Daoy (cell line): ENCODE data around the gene KCNG2. TPM values are rescaled to one million over a fixed set of nuclear protein-coding genes. Genes with fewer than 3 reads are reported as not detected.
"Not testable (repeated sequence)": the region's sequence is repeated elsewhere in the genome, so short reads cannot be mapped to it uniquely, and the experiment has no call there.

Source experiments
- DNase-seq: peaks from one replicate; pipeline ENCODE4 v3.0.0-alpha.2; 2015; ENCODE audit warnings: low read depth
- total RNA-seq: library from RNA; depleted of rRNA; stranded (reverse); fragments of >200 nt; shearing (Covaris generic); gene quantifications from 2 replicates; pipeline ENCODE4 v1.2.3, GENCODE V29; 2014; rRNA removed

The KCNG2 gene, protein sequence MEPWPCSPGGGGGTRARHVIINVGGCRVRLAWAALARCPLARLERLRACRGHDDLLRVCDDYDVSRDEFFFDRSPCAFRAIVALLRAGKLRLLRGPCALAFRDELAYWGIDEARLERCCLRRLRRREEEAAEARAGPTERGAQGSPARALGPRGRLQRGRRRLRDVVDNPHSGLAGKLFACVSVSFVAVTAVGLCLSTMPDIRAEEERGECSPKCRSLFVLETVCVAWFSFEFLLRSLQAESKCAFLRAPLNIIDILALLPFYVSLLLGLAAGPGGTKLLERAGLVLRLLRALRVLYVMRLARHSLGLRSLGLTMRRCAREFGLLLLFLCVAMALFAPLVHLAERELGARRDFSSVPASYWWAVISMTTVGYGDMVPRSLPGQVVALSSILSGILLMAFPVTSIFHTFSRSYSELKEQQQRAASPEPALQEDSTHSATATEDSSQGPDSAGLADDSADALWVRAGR
- not detected in 2 replicates for total RNA-seq

GRCh38 chr18:79797518-79798345 lies at the start of gene KCNG2:
Gene KCNG2 (plus strand): TSS chr18:79797938. CDS start chr18:79863668, 65,730 bp downstream.
- DNase-seq, result no peak

- no peak for DNase-seq
These were observed 49.2 kb upstream of the KCNG2 start for GRCh38 chr18:79748321-79749180.

DNA sequence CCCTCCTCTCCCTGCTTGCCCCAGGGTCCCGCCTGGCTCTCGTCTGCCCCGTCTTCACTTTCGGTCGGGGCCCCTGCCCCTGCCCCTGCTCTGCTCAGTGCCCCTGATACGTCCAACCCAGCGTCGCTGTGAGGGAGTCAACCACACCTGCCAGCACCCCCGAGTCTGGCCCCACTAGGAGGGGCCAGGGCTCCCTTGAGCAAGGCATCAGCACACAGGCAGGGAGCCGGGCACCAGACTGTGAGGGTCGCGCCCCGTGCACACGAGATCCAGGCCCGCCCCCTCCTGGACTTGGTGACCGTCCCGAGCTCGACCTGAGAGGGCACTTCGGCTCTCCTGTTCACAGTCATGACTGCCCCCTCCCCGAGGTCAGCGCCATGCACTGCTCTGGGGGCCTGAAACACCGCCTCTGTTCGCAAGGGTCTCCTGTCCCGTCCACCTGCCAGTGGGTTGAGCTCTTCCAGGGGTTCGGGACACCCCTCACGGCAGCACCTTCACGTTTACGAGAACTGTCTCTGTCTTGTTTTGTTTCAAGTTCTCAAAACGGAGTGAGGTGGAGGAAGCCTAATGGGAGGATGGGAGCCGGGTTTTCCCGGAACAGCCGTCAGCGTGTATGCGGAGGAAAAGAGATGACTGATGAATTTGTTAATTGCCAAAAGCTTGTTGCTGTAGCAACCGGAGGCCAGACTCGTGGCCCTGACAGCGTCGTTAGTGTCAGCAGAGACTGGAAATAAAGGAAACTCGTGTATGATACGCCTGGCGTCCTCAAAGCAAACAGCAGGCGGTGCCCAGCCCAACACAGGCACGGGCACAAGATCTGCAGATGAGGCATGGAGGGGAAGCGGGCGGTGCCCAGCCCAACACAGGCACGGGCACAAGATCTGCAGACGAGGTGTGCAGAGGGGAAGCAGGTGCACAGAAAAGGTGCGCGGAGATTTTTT lies 48.2 kb upstream of the KCNG2 start:
- no peak for DNase-seq

DNA sequence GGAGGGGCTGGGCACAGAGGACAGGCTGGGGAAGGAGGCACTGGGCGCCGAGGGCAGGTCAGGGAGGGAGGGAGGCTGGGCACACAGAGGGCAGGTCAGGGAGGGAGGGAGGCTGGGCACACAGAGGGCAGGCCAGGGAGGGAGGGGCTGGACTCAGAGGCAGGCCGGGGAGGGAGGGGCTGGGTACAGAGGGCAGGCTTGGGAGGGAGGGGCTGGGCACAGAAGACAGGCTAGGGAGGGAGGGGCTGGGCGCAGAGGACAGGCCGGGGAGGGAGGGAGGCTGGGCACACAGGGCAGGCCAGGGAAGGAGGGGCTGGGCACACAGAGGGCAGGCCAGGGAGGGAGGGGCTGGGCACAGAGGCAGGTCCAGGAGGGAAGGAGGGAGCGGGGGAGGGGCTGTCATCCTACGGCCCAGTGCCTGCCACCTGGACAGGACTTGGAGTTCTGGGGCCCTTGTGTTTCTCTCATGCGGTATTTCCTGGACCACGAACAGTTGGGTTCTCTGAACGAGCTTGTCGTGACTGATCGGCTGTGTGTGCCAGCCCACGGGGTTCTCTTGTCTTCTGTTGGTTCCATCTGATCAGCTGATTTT lies 46.7 kb upstream of the KCNG2 start:
- DNase-seq, result no peak

- DNase-seq, result not testable (repeated sequence)
These were observed 45.7 kb upstream of the KCNG2 start for GRCh38 chr18:79751918-79752578.

- not testable (repeated sequence) for DNase-seq
These were observed 44.8 kb upstream of the KCNG2 start for GRCh38 chr18:79752946-79753345.

- DNase-seq, result no peak
These were observed 44.3 kb upstream of the KCNG2 start for GRCh38 chr18:79753391-79753851.

- DNase-seq, result no peak
These were observed 43.5 kb upstream of the KCNG2 start for GRCh38 chr18:79754022-79754761.

DNA sequence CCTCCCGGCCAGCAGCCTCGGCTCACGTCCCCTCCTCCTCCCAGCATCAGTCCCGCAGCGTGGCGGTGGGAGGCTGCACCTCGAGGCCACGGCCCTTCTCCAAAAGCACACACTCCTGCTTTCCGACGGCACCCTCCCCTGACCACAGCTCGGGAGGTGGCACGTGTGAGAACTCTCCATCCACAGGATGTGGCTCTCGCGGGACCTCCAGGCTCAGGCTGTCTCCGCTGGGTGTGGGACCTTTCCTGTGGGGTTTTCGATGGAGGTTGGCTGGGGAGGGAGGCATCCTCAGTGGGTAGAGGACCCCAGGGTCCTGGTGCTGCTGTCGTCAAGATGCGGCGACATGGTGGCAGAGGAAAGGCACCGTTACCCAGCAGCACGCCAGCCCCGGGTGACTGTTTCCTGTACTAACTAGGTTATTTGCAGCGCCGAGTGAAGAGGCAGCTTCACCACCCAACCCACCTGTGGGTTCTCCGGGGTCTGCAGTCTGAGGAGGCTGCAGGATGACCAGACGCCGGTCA lies 42.8 kb upstream of the KCNG2 start:
- DNase-seq, result no peak

GRCh38 chr18:79755496-79756142 lies 42.1 kb upstream of the KCNG2 start:
- DNase-seq, result no peak

GRCh38 chr18:79756143-79756500 lies 41.6 kb upstream of the KCNG2 start:
- DNase-seq, result no peak

- no peak for DNase-seq
These were observed 40.9 kb upstream of the KCNG2 start for GRCh38 chr18:79756826-79757225.

GRCh38 chr18:79760348-79760747 lies 37.4 kb upstream of the KCNG2 start:
- DNase-seq, result no peak

GRCh38 chr18:79760881-79761280 lies 36.9 kb upstream of the KCNG2 start:
- DNase-seq, result no peak

GRCh38 chr18:79763407-79763806 lies 34.3 kb upstream of the KCNG2 start:
- DNase-seq, result no peak

GRCh38 chr18:79764131-79764530 lies 33.6 kb upstream of the KCNG2 start:
- DNase-seq, result no peak

DNA sequence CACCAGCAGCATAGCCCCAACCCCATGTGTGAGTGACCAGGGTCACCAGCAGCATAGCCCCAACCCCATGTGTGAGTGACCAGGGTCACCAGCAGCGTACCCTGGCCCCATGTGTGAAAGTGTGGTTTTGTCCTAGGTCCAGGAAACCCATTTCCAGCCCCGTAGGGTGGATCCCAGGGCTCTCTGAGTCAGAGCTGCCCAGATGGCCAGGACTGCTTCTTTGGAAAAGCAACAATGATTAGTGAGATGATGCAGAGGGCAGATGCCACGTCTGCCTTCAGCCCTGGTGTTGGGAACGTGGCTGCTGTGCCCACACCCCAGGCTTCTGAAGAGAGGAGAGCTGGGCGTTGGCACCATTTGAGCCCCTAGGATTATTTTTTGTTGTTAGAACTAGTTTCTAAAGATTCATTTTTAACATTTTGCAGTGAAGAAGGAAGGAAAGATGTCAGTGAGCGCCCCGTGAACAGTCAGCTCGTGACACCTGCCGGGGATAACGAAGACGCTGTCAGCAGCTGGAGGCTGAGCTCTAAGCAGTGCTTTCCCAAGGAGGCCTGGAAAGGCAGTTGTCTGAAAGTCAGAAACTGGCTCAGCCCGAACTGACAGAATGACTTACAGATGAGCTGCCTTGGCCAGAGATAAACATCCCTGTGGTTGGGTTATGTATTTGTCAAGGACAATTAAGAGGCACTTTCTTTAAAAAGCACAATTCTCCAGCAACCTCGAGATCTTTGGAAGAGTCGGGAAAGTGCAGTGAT lies 32.1 kb upstream of the KCNG2 start:
- DNase-seq, result no peak
